Type B pancreatic cell (in vitro differentiated cells): ENCODE results near the gene KRTAP26-1. TPM values are rescaled to one million over a fixed set of nuclear protein-coding genes. Genes with fewer than 3 reads are reported as not detected.

Source experiments
- DNase-seq: peaks from one replicate; pipeline ENCODE4 v3.0.0; 2021; ENCODE audit warnings: mixed read lengths; ENCODE audit not compliant: unreplicated experiment; ENCODE audit errors: extremely low spot score
- H3K27ac Mint-ChIP-seq: 2 replicates; pipeline ENCODE4 v1.8.0; 2021; ENCODE audit warnings: mild to moderate bottlenecking, mixed read lengths
- H3K27me3 Mint-ChIP-seq: 2 replicates; pipeline ENCODE4 v1.8.0; 2021; ENCODE audit warnings: mixed read lengths
- H3K36me3 Mint-ChIP-seq: 2 replicates; pipeline ENCODE4 v1.8.0; 2021; ENCODE audit warnings: mixed read lengths
- H3K4me1 Mint-ChIP-seq: one replicate; pipeline ENCODE4 v1.8.0; 2021; ENCODE audit warnings: mixed read lengths; ENCODE audit not compliant: unreplicated experiment
- H3K4me3 Mint-ChIP-seq: 2 replicates; pipeline ENCODE4 v1.8.0; 2021; ENCODE audit warnings: mild to moderate bottlenecking, mixed read lengths
- H3K9me3 Mint-ChIP-seq: 2 replicates; pipeline ENCODE4 v1.8.0; 2021; ENCODE audit warnings: mixed read lengths
- CTCF ChIP-seq: fragments of 200-600 bp; sonication (generic); conservative IDR thresholded peaks from 2 replicates; pipeline ENCODE4 v1.5.0; 2021; ENCODE audit warnings: antibody characterized with exemption, mild to moderate bottlenecking
- long read RNA-seq: library from polyadenylated mRNA; unstranded; transcript quantifications from one replicate; pipeline ENCODE4 v2.0.0, GENCODE V29; 2020
- total RNA-seq: library from RNA; stranded (reverse); gene quantifications from 2 replicates; pipeline ENCODE4 v1.2.1, GENCODE V29; 2021; ENCODE audit warnings: low replicate concordance

Gene KRTAP26-1
- not detected in 2 replicates for total RNA-seq
- long read RNA-seq, result 0 reads

DNA sequence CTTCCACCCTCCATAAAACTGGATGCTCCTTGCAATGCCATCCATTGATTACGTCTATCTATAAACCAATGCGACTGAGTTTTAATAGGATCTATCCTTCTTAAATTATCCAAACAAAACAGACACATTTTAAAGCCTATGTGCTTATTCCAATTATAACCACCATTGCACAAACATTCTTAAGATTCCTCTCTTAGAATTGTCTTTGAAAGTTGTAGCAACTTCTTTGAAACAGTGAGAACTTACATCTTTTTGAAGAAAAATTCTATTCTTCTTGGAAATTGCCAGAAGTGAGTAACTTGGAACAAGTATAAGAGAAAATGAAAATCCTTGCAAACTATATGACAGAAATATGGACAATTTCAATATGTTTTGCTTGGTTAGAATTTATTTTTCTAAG is at the start of gene KRTAP26-1:
KRTAP26-1 (minus strand) TSS at position 101 of the 400 bp plus-strand sequence. CDS start 280 bp downstream, outside the sequence.
- Mint-ChIP-seq H3K27ac (no peak within 1 kb of the TSS), H3K27me3 (no peaks in the 10 kb centered on the region)

GRCh38 chr21:30355906-30356305 is 35.8 kb upstream of the KRTAP26-1 start:
- TF ChIP-seq CTCF, result no peak
- DNase-seq, result no peak
- H3K9me3 Mint-ChIP-seq, result no peaks in the 10 kb centered on the region
- H3K27me3 Mint-ChIP-seq, result peaks cover 8% of the 10 kb centered on the region
- no peak overlapping the region for H3K27ac Mint-ChIP-seq
- no peaks in the 10 kb centered on the region for H3K36me3 Mint-ChIP-seq
- no peaks in the 10 kb centered on the region for H3K4me1 Mint-ChIP-seq
- H3K4me3 Mint-ChIP-seq, result no peak overlapping the region

More for the DNA sequence above, at the start of gene KRTAP26-1:
- TF ChIP-seq CTCF, result no peak
- Mint-ChIP-seq H3K36me3 (no peaks in the 10 kb centered on the region), H3K9me3 (no peaks in the 10 kb centered on the region), H3K4me3 (no peak within 1 kb of the TSS), H3K4me1 (no peaks in the 10 kb centered on the region)
- no peak for DNase-seq

- H3K36me3 Mint-ChIP-seq, result no peaks in the 10 kb centered on the region
- H3K9me3 Mint-ChIP-seq, result peaks cover 3% of the 10 kb centered on the region
- no peak for TF ChIP-seq CTCF
- H3K4me1 Mint-ChIP-seq, result peaks cover 1% of the 10 kb centered on the region
- no peak overlapping the region for H3K4me3 Mint-ChIP-seq
- no peak for DNase-seq
- peaks cover 8% of the 10 kb centered on the region for H3K27me3 Mint-ChIP-seq
- H3K27ac Mint-ChIP-seq, result no peak overlapping the region
These were observed 34.3 kb upstream of the KRTAP26-1 start for GRCh38 chr21:30354308-30355005.

DNA sequence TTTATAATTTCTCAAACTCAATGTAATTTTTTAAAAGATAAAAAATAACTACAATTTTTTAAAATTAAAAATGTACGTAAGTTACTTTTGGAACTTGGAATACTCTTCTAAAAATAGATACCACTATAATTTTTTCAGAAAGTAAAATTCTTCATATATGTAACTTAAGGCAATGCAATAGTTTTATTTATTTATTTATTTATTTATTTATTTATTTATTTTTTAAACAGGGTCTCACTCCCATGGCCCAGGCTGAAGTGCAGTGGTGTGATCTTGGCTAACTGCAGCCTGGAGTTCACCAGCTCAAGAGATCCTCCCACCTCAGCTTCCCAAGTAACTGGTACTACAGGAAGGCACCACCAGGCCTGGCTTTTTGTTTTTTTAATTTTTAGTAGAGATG is 31.4 kb upstream of the KRTAP26-1 start:
- Mint-ChIP-seq H3K4me1 (peaks cover 4% of the 10 kb centered on the region), H3K4me3 (no peak overlapping the region), H3K9me3 (peaks cover 3% of the 10 kb centered on the region), H3K36me3 (no peaks in the 10 kb centered on the region), H3K27ac (no peak overlapping the region), H3K27me3 (peaks cover 8% of the 10 kb centered on the region)
- no peak for TF ChIP-seq CTCF
- DNase-seq, result no peak

GRCh38 chr21:30349572-30349971 is 29.5 kb upstream of the KRTAP26-1 start:
- H3K27me3 Mint-ChIP-seq, result peaks cover 2% of the 10 kb centered on the region
- H3K4me3 Mint-ChIP-seq, result no peak overlapping the region

More at GRCh38 chr21:30349572-30349971, 29.5 kb upstream of the KRTAP26-1 start:
- no peak for TF ChIP-seq CTCF
- no peak overlapping the region for H3K27ac Mint-ChIP-seq
- no peaks in the 10 kb centered on the region for H3K36me3 Mint-ChIP-seq
- H3K9me3 Mint-ChIP-seq, result peaks cover 7% of the 10 kb centered on the region
- no peak for DNase-seq
- peaks cover 4% of the 10 kb centered on the region for H3K4me1 Mint-ChIP-seq
